ENCODE measurements around the gene KIF26B.

DNA sequence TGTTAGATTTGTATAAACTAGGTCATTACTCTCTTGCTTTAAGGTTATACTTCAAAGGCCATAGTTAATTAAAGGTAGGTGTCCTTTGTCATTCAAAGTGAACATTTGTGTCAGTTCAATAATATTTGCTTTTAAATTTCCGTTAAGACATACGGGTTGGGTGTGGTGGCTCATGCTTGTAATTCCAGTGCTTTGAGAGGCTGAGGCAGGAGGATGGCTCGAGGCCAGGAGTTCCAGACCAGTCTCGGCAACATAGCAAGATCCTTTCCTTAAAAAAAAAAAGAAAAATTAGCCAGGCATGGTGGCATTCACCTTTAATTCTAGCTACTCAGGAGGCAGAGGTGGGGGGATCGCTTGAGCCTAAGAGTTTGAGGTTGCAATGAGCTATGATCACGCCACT lies 80.4 kb downstream of the KIF26B start:
- TF ChIP-seq, protein P1, sequence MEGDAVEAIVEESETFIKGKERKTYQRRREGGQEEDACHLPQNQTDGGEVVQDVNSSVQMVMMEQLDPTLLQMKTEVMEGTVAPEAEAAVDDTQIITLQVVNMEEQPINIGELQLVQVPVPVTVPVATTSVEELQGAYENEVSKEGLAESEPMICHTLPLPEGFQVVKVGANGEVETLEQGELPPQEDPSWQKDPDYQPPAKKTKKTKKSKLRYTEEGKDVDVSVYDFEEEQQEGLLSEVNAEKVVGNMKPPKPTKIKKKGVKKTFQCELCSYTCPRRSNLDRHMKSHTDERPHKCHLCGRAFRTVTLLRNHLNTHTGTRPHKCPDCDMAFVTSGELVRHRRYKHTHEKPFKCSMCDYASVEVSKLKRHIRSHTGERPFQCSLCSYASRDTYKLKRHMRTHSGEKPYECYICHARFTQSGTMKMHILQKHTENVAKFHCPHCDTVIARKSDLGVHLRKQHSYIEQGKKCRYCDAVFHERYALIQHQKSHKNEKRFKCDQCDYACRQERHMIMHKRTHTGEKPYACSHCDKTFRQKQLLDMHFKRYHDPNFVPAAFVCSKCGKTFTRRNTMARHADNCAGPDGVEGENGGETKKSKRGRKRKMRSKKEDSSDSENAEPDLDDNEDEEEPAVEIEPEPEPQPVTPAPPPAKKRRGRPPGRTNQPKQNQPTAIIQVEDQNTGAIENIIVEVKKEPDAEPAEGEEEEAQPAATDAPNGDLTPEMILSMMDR (optimal IDR thresholded peaks at IDR 0.05 in 1 of 3, IDR thresholded peaks at IDR 0.05 in 1 of 3, conservative IDR thresholded peaks at IDR 0.05 in 1 of 3; ENCODE audit: extremely low read depth in 1 of 3, insufficient read depth in 2 of 3, low read length in 3 of 3): no peak
- TF ChIP-seq EZH2 (IDR thresholded peaks at IDR 0.05; ENCODE audit: low read length): no peak
